ENCODE results near the gene RUNX2.

DNA sequence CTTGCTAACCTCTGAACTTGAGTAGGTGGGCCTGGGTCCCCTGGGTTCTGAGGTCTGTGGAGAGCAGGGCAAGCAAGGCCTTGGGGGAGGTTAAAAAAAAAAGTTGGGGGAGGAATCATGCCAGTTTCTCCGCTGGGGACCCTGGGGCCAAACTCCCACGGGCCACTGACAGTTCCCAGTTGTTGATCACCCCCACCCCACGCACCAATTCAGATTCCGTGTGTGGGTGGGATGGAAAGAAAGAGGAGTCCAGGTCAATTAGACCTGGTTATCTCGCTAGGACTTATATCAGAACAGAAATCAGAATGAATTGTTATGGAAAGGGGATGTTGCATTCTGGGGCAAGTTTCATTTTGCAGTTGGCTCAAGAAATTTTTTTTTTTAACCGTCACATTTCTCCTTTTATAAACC lies 96.3 kb downstream of the RUNX2 start:
- TF ChIP-seq, protein P1, sequence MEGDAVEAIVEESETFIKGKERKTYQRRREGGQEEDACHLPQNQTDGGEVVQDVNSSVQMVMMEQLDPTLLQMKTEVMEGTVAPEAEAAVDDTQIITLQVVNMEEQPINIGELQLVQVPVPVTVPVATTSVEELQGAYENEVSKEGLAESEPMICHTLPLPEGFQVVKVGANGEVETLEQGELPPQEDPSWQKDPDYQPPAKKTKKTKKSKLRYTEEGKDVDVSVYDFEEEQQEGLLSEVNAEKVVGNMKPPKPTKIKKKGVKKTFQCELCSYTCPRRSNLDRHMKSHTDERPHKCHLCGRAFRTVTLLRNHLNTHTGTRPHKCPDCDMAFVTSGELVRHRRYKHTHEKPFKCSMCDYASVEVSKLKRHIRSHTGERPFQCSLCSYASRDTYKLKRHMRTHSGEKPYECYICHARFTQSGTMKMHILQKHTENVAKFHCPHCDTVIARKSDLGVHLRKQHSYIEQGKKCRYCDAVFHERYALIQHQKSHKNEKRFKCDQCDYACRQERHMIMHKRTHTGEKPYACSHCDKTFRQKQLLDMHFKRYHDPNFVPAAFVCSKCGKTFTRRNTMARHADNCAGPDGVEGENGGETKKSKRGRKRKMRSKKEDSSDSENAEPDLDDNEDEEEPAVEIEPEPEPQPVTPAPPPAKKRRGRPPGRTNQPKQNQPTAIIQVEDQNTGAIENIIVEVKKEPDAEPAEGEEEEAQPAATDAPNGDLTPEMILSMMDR (IDR thresholded peaks at IDR 0.05; ENCODE audit: poor library complexity, severe bottlenecking), result no peak
- TF ChIP-seq TAF1 (IDR thresholded peaks at IDR 0.05; ENCODE audit: low read depth) (no peak), EP300 (conservative IDR thresholded peaks at IDR 0.05; ENCODE audit: poor library complexity, severe bottlenecking) (no peak), POLR2AphosphoS5 (IDR thresholded peaks at IDR 0.05) (no peak), RAD21 (conservative IDR thresholded peaks at IDR 0.05) (no peak), EZH2 (IDR thresholded peaks at IDR 0.05; ENCODE audit: borderline replicate concordance, insufficient read depth, low read length, poor library complexity, severe bottlenecking) (no peak), MXI1 (conservative IDR thresholded peaks at IDR 0.05; ENCODE audit: poor library complexity, severe bottlenecking) (no peak), SMC3 (conservative IDR thresholded peaks at IDR 0.05; ENCODE audit: poor library complexity) (no peak)
